SK-N-SH (cell line): ENCODE data around the gene PNLIPRP1. TPM values are rescaled to one million over a fixed set of nuclear protein-coding genes. Genes with fewer than 3 reads are reported as not detected.

Source experiments
- CTCF ChIA-PET: fragments of 300-600, 350-600 bp; formaldehyde crosslinking; extraction: SDS; loops from one replicate; lab custom pipeline; 2021; lab: Yijun Ruan, JAX
- POLR2A ChIA-PET: fragments of 350-600 bp; sonication (Branson Sonifier 250); formaldehyde crosslinking; extraction: SDS; loops from one replicate; lab custom pipeline; 2020; ENCODE audit warnings: antibody characterized with exemption, inconsistent platforms; lab: Yijun Ruan, JAX
- DNase-seq: peaks from one replicate; pipeline ENCODE4 v3.0.0; 2012
- H2AFZ ChIP-seq: fragments of 200-600 bp; sonication (generic); 2 replicates; pipeline ENCODE4 v1.8.1; 2016; ENCODE audit warnings: antibody characterized with exemption, mild to moderate bottlenecking, low read depth
- H3F3A ChIP-seq: fragments of 200-600 bp; sonication (generic); replicated peaks from 2 replicates; pipeline ENCODE3; 2016; ENCODE audit warnings: antibody characterized with exemption, mild to moderate bottlenecking; ENCODE audit not compliant: insufficient read depth
- H3K27ac ChIP-seq, 2 experiments: fragments of 200-500 bp in 1 of 2; fragments of 200-600 bp in 1 of 2; sonication (Bioruptor generic) in 1 of 2; sonication (generic), shearing (Covaris generic) in 1 of 2; 2 replicates each; pipeline versions ENCODE4 v1.5.1 to v1.6.1; 2014 to 2016; ENCODE audit warnings: low read depth in 2 of 2, inconsistent platforms in 1 of 2, low read length in 1 of 2, mild to moderate bottlenecking in 1 of 2, mixed read lengths in 1 of 2
- H3K27me3 ChIP-seq: fragments of 200-600 bp; sonication (generic), shearing (Covaris generic); 2 replicates; pipeline ENCODE4 v1.6.1; 2016; ENCODE audit warnings: mixed run types; ENCODE audit not compliant: insufficient read depth
- H3K36me3 ChIP-seq, 2 experiments: fragments of 200-500 bp in 1 of 2; fragments of 200-600 bp in 1 of 2; sonication (Bioruptor generic) in 1 of 2; sonication (generic) in 1 of 2; replicated peaks in 1 of 2; 2 replicates each; pipeline versions ENCODE3 to v1.5.1; 2014 to 2016; ENCODE audit warnings: low read length in 1 of 2, mild to moderate bottlenecking in 1 of 2; ENCODE audit not compliant: insufficient read depth in 2 of 2, control insufficient read depth in 1 of 2
- H3K4me1 ChIP-seq, 2 experiments: fragments of 200-500 bp in 1 of 2; fragments of 200-600 bp in 1 of 2; sonication (Bioruptor generic) in 1 of 2; sonication (generic), shearing (Covaris generic) in 1 of 2; 2 replicates each; pipeline versions ENCODE4 v1.5.1 to v1.6.1; 2014 to 2016; ENCODE audit warnings: low read depth in 1 of 2, low read length in 1 of 2, mixed run types in 1 of 2; ENCODE audit not compliant: insufficient read depth in 2 of 2, control insufficient read depth in 1 of 2
- H3K4me2 ChIP-seq: fragments of 200-600 bp; sonication (generic), shearing (Covaris generic); 2 replicates; pipeline ENCODE4 v1.6.1; 2017; ENCODE audit warnings: mixed run types
- H3K4me3 ChIP-seq, 2 experiments: fragments of 200-500 bp in 1 of 2; fragments of 200-600 bp in 1 of 2; sonication (Bioruptor generic) in 1 of 2; sonication (generic), shearing (Covaris generic) in 1 of 2; 2 replicates each; pipeline versions ENCODE4 v1.5.1 to v1.8.1; 2014 to 2016; ENCODE audit warnings: low read depth in 2 of 2, inconsistent platforms in 1 of 2, low read length in 1 of 2, mild to moderate bottlenecking in 1 of 2, mixed read lengths in 1 of 2, moderate library complexity in 1 of 2
- H3K79me2 ChIP-seq: fragments of 200-600 bp; sonication (generic); 2 replicates; pipeline ENCODE4 v1.8.1; 2017; ENCODE audit warnings: mild to moderate bottlenecking; ENCODE audit not compliant: insufficient read depth
- H3K9ac ChIP-seq: fragments of 200-600 bp; sonication (generic); 2 replicates; pipeline ENCODE4 v1.6.1; 2017; ENCODE audit warnings: mixed run types
- H3K9me2 ChIP-seq: fragments of 200-600 bp; sonication (generic); 2 replicates; pipeline ENCODE4 v1.6.1; 2017; ENCODE audit warnings: mixed run types
- H3K9me3 ChIP-seq: fragments of 200-600 bp; sonication (generic); 2 replicates; pipeline ENCODE4 v1.6.1; 2017; ENCODE audit warnings: mixed run types, mild to moderate bottlenecking, moderate library complexity
- H4K20me1 ChIP-seq: fragments of 200-600 bp; sonication (generic); 2 replicates; pipeline ENCODE4 v1.6.1; 2017; ENCODE audit warnings: mild to moderate bottlenecking, mixed run types; ENCODE audit not compliant: insufficient read depth
- CHD2 ChIP-seq: fragments of 150-350 bp; IDR thresholded peaks from 2 replicates; pipeline ENCODE4 v1.6.1; 2018; ENCODE audit warnings: low read length; ENCODE audit not compliant: partially characterized antibody
- ELF1 ChIP-seq: IDR thresholded peaks from 2 replicates; pipeline ENCODE4 v1.4.0; 2012
- EZH2phosphoT487 ChIP-seq: fragments of 200-600 bp; sonication (generic); IDR thresholded peaks from 2 replicates; pipeline ENCODE4 v1.6.1; 2017; ENCODE audit warnings: low read depth, mixed run types, mild to moderate bottlenecking, antibody characterized with exemption, moderate library complexity, borderline replicate concordance
- FOSL2 ChIP-seq: IDR thresholded peaks from 2 replicates; pipeline ENCODE4 v1.4.0; 2012; ENCODE audit warnings: low read depth, mild to moderate bottlenecking, moderate library complexity, borderline replicate concordance
- FOXJ3 ChIP-seq: sonication (generic); formaldehyde crosslinking; IDR thresholded peaks from 2 replicates; pipeline ENCODE4 v1.5.1; 2020; ENCODE audit warnings: mild to moderate bottlenecking, missing genetic modification reagents
- GATA2 ChIP-seq: sonication (generic); formaldehyde crosslinking; IDR thresholded peaks from 2 replicates; pipeline ENCODE4 v1.5.0; 2020; ENCODE audit warnings: mild to moderate bottlenecking, missing genetic modification reagents
- MEF2A ChIP-seq: IDR thresholded peaks from 2 replicates; pipeline ENCODE4 v1.4.0; 2012; ENCODE audit warnings: low read depth, borderline replicate concordance
- MXI1 ChIP-seq: IDR thresholded peaks from 2 replicates; pipeline ENCODE4 v1.6.1; 2012; ENCODE audit warnings: mild to moderate bottlenecking, low read depth, low read length, improper control_type of control experiment
- NFIC ChIP-seq: IDR thresholded peaks from 2 replicates; pipeline ENCODE4 v1.4.0; 2012; ENCODE audit warnings: borderline replicate concordance
- NRF1 ChIP-seq: IDR thresholded peaks from 2 replicates; pipeline ENCODE4 v1.6.1; 2012; ENCODE audit warnings: low read depth, mild to moderate bottlenecking, low read length
- POLR2AphosphoS5 ChIP-seq: IDR thresholded peaks from 2 replicates; pipeline ENCODE4 v1.6.1; 2012; ENCODE audit warnings: low read depth, low read length
- RAD21 ChIP-seq: IDR thresholded peaks from 2 replicates; pipeline ENCODE4 v1.6.1; 2012; ENCODE audit warnings: mild to moderate bottlenecking, low read length
- RCOR1 ChIP-seq: fragments of 150-350 bp; IDR thresholded peaks from 2 replicates; pipeline ENCODE4 v1.6.1; 2017; ENCODE audit warnings: antibody characterized with exemption, low read length
- RFX5 ChIP-seq: IDR thresholded peaks from 2 replicates; pipeline ENCODE4 v1.6.1; 2012; ENCODE audit warnings: mild to moderate bottlenecking, improper control_type of control experiment, low read length
- RXRA ChIP-seq: IDR thresholded peaks from 2 replicates; pipeline ENCODE4 v1.4.0; 2012; ENCODE audit warnings: low read depth, mild to moderate bottlenecking, borderline replicate concordance
- SIN3A ChIP-seq: IDR thresholded peaks from 2 replicates; pipeline ENCODE4 v1.6.1; 2012; ENCODE audit warnings: low read depth, mild to moderate bottlenecking, low read length, moderate library complexity, borderline replicate concordance
- SMC3 ChIP-seq: IDR thresholded peaks from 2 replicates; pipeline ENCODE4 v1.6.1; 2012; ENCODE audit warnings: low read depth, low read length, improper control_type of control experiment
- TCF12 ChIP-seq: IDR thresholded peaks from 2 replicates; pipeline ENCODE4 v1.4.0; 2012
- WGBS: methylation state at CpG from one replicate; pipeline ENCODE4 v1.1.6; 2017; ENCODE audit warnings: low lambda C conversion rate; 5-methylcytosine and 5-hydroxymethylcytosine counted together
- polyA plus RNA-seq, 3 experiments: library from polyadenylated mRNA; depleted of rRNA; stranded (reverse); fragments of >200 nt; gene quantifications; 2 replicates each; pipeline ENCODE4 v1.2.3, GENCODE V29; 2012
- TF ChIP-seq, protein P1 (sequence below): fragments of 200-600 bp; sonication (generic); IDR thresholded peaks from 2 replicates; pipeline ENCODE4 v1.6.1; 2017; ENCODE audit warnings: antibody characterized with exemption, mild to moderate bottlenecking, moderate library complexity
- TF ChIP-seq, protein P2 (sequence below): IDR thresholded peaks from 2 replicates; pipeline ENCODE4; 2012

The PNLIPRP1 gene
- polyA plus RNA-seq, 1 of the 3 experiments (the other 2 are of a cell fraction): not detected

DNA sequence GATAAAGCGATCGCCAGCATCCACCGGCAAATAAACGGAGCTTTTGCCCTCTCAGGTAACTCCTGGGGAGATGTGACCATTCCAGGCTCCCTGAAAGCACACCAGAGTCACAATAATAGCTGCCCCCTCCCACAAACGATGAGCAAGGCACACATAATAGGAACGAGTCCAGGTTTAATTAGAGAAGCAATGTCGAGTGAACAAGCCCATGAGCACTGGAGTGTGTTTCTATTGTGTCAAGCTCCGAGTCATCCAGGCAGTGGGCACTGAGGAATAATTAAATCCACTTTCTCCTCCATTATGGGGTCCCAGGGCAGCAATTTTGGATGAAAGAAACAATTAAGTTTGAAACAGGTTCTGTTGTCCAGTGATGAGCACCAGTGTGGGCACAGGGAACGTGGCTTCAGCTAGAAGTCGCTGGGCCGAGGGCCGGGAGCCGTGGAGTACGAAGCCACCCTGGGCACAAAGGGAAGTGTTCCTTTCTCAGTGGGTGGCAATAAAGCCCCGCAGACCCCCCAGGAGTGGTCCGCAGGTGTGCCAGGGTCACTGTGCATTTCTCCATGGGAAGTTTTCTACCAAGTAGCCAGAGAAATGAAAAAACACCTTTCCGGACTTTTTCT lies 41.9 kb downstream of the PNLIPRP1 start:
- H3K9me2 ChIP-seq: no peaks in the 10 kb centered on the region
- TF ChIP-seq, protein P1, sequence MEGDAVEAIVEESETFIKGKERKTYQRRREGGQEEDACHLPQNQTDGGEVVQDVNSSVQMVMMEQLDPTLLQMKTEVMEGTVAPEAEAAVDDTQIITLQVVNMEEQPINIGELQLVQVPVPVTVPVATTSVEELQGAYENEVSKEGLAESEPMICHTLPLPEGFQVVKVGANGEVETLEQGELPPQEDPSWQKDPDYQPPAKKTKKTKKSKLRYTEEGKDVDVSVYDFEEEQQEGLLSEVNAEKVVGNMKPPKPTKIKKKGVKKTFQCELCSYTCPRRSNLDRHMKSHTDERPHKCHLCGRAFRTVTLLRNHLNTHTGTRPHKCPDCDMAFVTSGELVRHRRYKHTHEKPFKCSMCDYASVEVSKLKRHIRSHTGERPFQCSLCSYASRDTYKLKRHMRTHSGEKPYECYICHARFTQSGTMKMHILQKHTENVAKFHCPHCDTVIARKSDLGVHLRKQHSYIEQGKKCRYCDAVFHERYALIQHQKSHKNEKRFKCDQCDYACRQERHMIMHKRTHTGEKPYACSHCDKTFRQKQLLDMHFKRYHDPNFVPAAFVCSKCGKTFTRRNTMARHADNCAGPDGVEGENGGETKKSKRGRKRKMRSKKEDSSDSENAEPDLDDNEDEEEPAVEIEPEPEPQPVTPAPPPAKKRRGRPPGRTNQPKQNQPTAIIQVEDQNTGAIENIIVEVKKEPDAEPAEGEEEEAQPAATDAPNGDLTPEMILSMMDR: no peak
- TF ChIP-seq GATA2 (CRISPR knock-in tag) (no peak), MXI1 (no peak), CHD2 (no peak)
- TF ChIP-seq, all 33 proteins: peak for 0
- no peaks in the 10 kb centered on the region for H4K20me1 ChIP-seq
- WGBS: 65% methylated on average over 16 of the region's 17 CpGs
- no peaks in the 10 kb centered on the region for H3K9me3 ChIP-seq
- H3K27me3 ChIP-seq: no peaks in the 10 kb centered on the region; the same call in 1 of the 2 replicates
- no peaks in the 10 kb centered on the region for H3K36me3 ChIP-seq
- H3K27ac ChIP-seq: no peak overlapping the region
- no peak overlapping the region for H3K4me2 ChIP-seq
- no peak overlapping the region for H3K4me3 ChIP-seq
- POLR2A ChIA-PET: no interaction called here
- no peaks in the 10 kb centered on the region for H3K4me1 ChIP-seq
- H3K9ac ChIP-seq: no peak overlapping the region
- DNase-seq: no peak
- H3F3A ChIP-seq: no peaks in the 10 kb centered on the region
- CTCF ChIA-PET: interaction anchor here (0.7 to 10.0 kb wide), 5 partner anchors 15 to 542 kb away, joined by 3 to 142 read pairs (median 3); no protein-coding TSS in a partner anchor
- no peak overlapping the region for H2AFZ ChIP-seq
- no peaks in the 10 kb centered on the region for H3K79me2 ChIP-seq

DNA sequence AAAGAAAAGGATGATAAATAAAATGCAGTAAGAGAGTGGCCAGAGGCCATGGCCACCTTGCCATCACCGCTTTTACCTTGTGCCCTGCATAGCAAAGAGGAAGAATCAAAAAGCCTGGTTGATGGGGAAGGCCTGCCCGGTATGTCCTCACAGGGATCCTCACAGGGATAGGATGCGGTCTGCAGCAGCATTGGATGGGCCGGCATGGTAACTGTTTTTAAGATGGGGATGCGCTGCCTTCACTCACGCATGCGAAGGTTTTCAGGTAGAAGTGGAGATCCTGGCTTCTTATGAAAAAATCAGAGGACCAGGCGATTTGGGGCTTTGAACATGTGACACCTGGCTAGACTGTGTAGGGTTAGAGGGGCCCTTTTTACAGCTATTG lies 42.4 kb downstream of the PNLIPRP1 start:
- TF ChIP-seq POLR2AphosphoS5 (no peak), RAD21 (no peak), MEF2A (no peak), RCOR1 (no peak), CHD2 (no peak), FOXJ3 (CRISPR knock-in tag) (no peak), RXRA (no peak), SMC3 (no peak), NFIC (no peak), FOSL2 (no peak), SIN3A (no peak), MXI1 (no peak), RFX5 (no peak), ELF1 (no peak), TCF12 (no peak), EZH2phosphoT487 (no peak), NRF1 (no peak)
- TF ChIP-seq, protein P2, sequence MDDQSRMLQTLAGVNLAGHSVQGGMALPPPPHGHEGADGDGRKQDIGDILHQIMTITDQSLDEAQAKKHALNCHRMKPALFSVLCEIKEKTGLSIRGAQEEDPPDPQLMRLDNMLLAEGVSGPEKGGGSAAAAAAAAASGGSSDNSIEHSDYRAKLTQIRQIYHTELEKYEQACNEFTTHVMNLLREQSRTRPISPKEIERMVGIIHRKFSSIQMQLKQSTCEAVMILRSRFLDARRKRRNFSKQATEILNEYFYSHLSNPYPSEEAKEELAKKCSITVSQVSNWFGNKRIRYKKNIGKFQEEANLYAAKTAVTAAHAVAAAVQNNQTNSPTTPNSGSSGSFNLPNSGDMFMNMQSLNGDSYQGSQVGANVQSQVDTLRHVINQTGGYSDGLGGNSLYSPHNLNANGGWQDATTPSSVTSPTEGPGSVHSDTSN: no peak
- TF ChIP-seq, protein P1: no peak
- Histone ChIP-seq H3K79me2 (no peaks in the 10 kb centered on the region), H3K4me1 (no peaks in the 10 kb centered on the region), H2AFZ (no peak overlapping the region), H3K4me2 (no peak overlapping the region), H4K20me1 (no peaks in the 10 kb centered on the region), H3K27ac (no peak overlapping the region), H3K9me2 (no peaks in the 10 kb centered on the region), H3K4me3 (no peak overlapping the region), H3K9ac (no peak overlapping the region), H3K36me3 (no peaks in the 10 kb centered on the region), H3K27me3 (no peaks in the 10 kb centered on the region; the same call in 1 of the 2 replicates), H3K9me3 (no peaks in the 10 kb centered on the region), H3F3A (no peaks in the 10 kb centered on the region)
- DNase-seq: no peak
- POLR2A ChIA-PET: no interaction called here
- CTCF ChIA-PET: interaction anchor here (0.8 to 10.0 kb wide), 2 partner anchors 155 to 542 kb away, joined by 3 to 142 read pairs; no protein-coding TSS in a partner anchor
- WGBS: 63% methylated on average over 3 of the region's 8 CpGs
